ENCODE data around the gene KIAA0930.

The KIAA0930 gene

DNA sequence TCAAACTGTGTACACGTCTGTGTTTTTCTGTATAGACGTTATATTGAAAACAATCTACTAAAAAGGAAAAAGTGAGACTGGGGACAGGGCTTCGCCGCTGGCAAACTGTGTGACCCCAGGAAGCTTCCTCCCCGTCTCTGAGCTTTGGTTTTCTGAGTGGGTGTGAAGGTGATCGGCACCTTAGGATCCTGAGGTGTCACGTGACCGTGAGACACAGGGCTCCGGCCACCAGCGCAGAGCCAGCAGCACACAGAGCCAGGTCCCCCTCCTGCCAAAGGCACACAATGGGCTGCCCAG, 32.0 kb downstream of the KIAA0930 start (continued):
- TF ChIP-seq, protein P1, sequence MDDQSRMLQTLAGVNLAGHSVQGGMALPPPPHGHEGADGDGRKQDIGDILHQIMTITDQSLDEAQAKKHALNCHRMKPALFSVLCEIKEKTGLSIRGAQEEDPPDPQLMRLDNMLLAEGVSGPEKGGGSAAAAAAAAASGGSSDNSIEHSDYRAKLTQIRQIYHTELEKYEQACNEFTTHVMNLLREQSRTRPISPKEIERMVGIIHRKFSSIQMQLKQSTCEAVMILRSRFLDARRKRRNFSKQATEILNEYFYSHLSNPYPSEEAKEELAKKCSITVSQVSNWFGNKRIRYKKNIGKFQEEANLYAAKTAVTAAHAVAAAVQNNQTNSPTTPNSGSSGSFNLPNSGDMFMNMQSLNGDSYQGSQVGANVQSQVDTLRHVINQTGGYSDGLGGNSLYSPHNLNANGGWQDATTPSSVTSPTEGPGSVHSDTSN (CRISPR knock-in tag; IDR thresholded peaks at IDR 0.05) = no peak
- TF ChIP-seq ZNF677 (tag by site-specific recombination; IDR thresholded peaks at IDR 0.05) (no peak), ZNF221 (tag by site-specific recombination; IDR thresholded peaks at IDR 0.05; ENCODE audit: borderline replicate concordance) (no peak)

GRCh38 chr22:45207981-45208664, 32.6 kb downstream of the KIAA0930 start:
- ChIA-PET CTCF (interaction anchor here (0.6 to 2.3 kb wide), 15 partner anchors 9 to 55 kb away, joined by 3 to 25 read pairs (median 4); partner anchors contain the start of gene NUP50), POLR2A (interaction anchor here (0.5 to 1.0 kb wide), 3 partner anchors 16 to 44 kb away, joined by 3 to 7 read pairs (median 3); partner anchors contain the start of gene NUP50)
- H3K4me3 ChIP-seq (ENCODE audit: low read depth, low read length) = no peak overlapping the region
- peaks cover 0 to 64% of the 10 kb centered on the region in 2 experiments; a peak in 2 of 3 replicates for H3K36me3 ChIP-seq (ENCODE audit: control insufficient read depth in 2 of 2, insufficient read depth in 1 of 2, low read length in 2 of 2)
- H3K27ac ChIP-seq (ENCODE audit: extremely low read depth, low read depth, low read length) = no peak overlapping the region
- H3K9me3 ChIP-seq (ENCODE audit: control insufficient read depth, insufficient read depth, low read depth, low read length) = no peaks in the 10 kb centered on the region
- peak; percentile 82 for TF ChIP-seq SCRT2 (tag by site-specific recombination; IDR thresholded peaks at IDR 0.05)
- no peak for TF ChIP-seq WT1 (tag by site-specific recombination; IDR thresholded peaks at IDR 0.05)
- TF ChIP-seq, protein P2, sequence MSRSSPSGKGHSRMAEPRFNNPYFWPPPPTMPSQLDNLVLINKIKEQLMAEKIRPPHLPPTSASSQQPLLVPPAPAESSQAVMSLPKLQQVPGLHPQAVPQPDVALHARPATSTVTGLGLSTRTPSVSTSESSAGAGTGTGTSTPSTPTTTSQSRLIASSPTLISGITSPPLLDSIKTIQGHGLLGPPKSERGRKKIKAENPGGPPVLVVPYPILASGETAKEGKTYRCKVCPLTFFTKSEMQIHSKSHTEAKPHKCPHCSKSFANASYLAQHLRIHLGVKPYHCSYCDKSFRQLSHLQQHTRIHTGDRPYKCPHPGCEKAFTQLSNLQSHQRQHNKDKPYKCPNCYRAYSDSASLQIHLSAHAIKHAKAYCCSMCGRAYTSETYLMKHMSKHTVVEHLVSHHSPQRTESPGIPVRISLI (tag by site-specific recombination; IDR thresholded peaks at IDR 0.05) = no peak
- no peak for TF ChIP-seq ZBTB10 (tag by site-specific recombination; IDR thresholded peaks at IDR 0.05)
- no peak for TF ChIP-seq ZNF140 (tag by site-specific recombination; IDR thresholded peaks at IDR 0.05)
- H3K4me1 ChIP-seq (ENCODE audit: control insufficient read depth, insufficient read depth, low read length) = no peaks in the 10 kb centered on the region

- H3K36me3 ChIP-seq (ENCODE audit: control insufficient read depth in 2 of 2, insufficient read depth in 1 of 2, low read length in 2 of 2) = peaks cover 0 to 69% of the 10 kb centered on the region in 2 experiments; a peak in 2 of 3 replicates
- TF ChIP-seq ZNF621 (tag by site-specific recombination; IDR thresholded peaks at IDR 0.05) (no peak), SETDB1 (IDR thresholded peaks at IDR 0.05; ENCODE audit: insufficient read length, low read length) (no peak), ZFP41 (tag by site-specific recombination; IDR thresholded peaks at IDR 0.05; ENCODE audit: borderline replicate concordance) (no peak), HOXC10 (CRISPR knock-in tag; IDR thresholded peaks at IDR 0.05) (no peak), ZNF544 (tag by site-specific recombination; IDR thresholded peaks at IDR 0.05) (no peak), ZNF558 (tag by site-specific recombination; IDR thresholded peaks at IDR 0.05) (no peak), ZNF341 (tag by site-specific recombination; IDR thresholded peaks at IDR 0.05; ENCODE audit: low read depth) (no peak), ZNF624 (tag by site-specific recombination; IDR thresholded peaks at IDR 0.05) (no peak), ZSCAN18 (tag by site-specific recombination; IDR thresholded peaks at IDR 0.05) (no peak), YY2 (tag by site-specific recombination; IDR thresholded peaks at IDR 0.05) (no peak), ZFP37 (tag by site-specific recombination; IDR thresholded peaks at IDR 0.05) (no peak), GLIS2 (tag by site-specific recombination; IDR thresholded peaks at IDR 0.05) (no peak), ZEB2 (tag by site-specific recombination; IDR thresholded peaks at IDR 0.05) (no peak), ZNF76 (tag by site-specific recombination; IDR thresholded peaks at IDR 0.05; ENCODE audit: borderline replicate concordance, low read depth) (no peak), ZNF501 (tag by site-specific recombination; IDR thresholded peaks at IDR 0.05) (no peak), YY1 (tag by site-specific recombination; IDR thresholded peaks at IDR 0.05) (no peak)
- TF ChIP-seq, protein P3, sequence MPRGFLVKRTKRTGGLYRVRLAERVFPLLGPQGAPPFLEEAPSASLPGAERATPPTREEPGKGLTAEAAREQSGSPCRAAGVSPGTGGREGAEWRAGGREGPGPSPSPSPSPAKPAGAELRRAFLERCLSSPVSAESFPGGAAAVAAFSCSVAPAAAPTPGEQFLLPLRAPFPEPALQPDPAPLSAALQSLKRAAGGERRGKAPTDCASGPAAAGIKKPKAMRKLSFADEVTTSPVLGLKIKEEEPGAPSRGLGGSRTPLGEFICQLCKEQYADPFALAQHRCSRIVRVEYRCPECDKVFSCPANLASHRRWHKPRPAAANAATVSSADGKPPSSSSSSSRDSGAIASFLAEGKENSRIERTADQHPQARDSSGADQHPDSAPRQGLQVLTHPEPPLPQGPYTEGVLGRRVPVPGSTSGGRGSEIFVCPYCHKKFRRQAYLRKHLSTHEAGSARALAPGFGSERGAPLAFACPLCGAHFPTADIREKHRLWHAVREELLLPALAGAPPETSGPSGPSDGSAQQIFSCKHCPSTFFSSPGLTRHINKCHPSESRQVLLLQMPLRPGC (tag by site-specific recombination; IDR thresholded peaks at IDR 0.05) = no peak
These were observed 33.2 kb downstream of the KIAA0930 start for GRCh38 chr22:45207533-45207932.

More at GRCh38 chr22:45207533-45207932, 33.2 kb downstream of the KIAA0930 start:
- Histone ChIP-seq H3K9me3 (ENCODE audit: control insufficient read depth, insufficient read depth, low read depth, low read length) (no peaks in the 10 kb centered on the region), H3K4me1 (ENCODE audit: control insufficient read depth, insufficient read depth, low read length) (no peaks in the 10 kb centered on the region), H3K4me3 (ENCODE audit: low read depth, low read length) (no peak overlapping the region), H3K27ac (ENCODE audit: extremely low read depth, low read depth, low read length) (no peak overlapping the region)
- CTCF ChIA-PET = interaction anchor here (1.3 to 2.0 kb wide), 4 partner anchors 10 to 44 kb away, joined by 4 to 7 read pairs (median 6); partner anchors contain the start of gene NUP50
- POLR2A ChIA-PET = no interaction called here
